ENCODE data around the gene UNC50.

The UNC50 gene

DNA sequence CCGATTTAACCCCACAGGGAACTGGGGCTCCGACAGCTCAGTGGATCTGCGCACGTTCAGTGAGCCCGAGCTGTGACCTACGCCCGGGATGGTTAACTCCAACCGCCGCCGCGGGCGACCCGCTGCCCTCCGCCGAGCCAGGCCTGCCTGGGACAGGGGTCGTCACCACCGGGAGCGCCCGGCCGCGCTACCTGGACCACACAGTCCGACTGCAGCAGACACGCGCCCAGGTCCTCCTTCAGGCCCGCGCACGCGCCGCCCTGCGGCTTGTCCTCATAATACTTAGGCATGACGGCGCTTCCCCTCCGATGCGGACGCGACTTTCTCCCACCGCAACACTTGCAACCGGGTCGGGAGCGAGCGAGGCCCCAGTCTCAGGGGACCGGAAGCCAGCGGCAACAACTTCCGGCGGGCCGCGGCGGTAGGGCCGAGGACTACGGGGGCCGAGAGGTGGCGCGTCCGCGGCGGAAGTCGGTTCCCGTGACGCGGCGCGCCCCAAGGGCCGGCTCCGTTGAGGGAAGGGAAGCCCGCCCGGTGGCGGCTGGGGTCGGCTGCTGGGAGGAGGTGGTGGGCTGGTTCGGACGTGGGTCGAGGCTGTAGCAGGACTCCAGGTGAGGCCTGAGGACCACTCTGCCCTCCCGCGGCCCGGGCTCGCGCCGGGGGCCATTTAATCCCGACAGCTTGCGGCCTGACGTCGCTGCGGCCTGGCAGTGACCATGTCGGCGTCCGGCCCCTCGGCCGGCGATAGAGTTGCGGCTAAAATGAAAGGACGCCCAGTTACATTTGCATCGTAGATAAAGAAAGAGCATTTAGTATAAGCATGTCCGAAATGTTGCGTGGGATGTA lies at the start of gene UNC50, which contains the start of gene COA5:
Gene UNC50 (plus strand): TSS at position 474 of the 846 bp plus-strand sequence. CDS start 1,171 bp downstream, outside the sequence.
Gene COA5 (minus strand): TSS at position 397 of the 846 bp plus-strand sequence. CDS start 107 bp downstream, at position 290.
- DNase-seq (ENCODE audit: low spot score), result peak; percentile 90

- no peak for DNase-seq (ENCODE audit: low spot score)
Observed at GRCh38 chr2:98558852-98559530, 49.4 kb upstream of the UNC50 start.

GRCh38 chr2:98559581-98559980 lies 48.8 kb upstream of the UNC50 start:
- DNase-seq (ENCODE audit: low spot score), result peak; percentile 17

- DNase-seq (ENCODE audit: low spot score), result no peak
Observed at GRCh38 chr2:98560256-98560771, 48.1 kb upstream of the UNC50 start.

DNA sequence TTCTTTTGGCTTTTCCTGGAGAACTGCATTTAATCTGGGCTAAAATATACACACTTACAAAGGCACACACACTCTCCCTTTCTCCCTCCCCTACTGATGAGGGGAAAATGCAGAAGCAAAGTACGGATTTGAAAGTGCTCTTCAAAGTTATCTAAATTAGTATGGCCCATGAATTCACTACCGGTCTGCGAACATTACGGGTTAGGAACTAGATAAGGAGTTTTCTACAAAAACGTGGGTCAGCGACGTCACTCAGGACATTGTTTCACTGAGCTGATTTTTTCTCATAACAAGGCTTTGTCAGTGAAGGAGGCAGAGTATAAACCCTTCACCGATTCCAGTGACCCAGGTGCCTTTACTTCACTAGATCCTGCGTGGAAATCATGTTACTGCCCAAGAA lies 47.4 kb upstream of the UNC50 start:
- no peak for DNase-seq (ENCODE audit: low spot score)

DNA sequence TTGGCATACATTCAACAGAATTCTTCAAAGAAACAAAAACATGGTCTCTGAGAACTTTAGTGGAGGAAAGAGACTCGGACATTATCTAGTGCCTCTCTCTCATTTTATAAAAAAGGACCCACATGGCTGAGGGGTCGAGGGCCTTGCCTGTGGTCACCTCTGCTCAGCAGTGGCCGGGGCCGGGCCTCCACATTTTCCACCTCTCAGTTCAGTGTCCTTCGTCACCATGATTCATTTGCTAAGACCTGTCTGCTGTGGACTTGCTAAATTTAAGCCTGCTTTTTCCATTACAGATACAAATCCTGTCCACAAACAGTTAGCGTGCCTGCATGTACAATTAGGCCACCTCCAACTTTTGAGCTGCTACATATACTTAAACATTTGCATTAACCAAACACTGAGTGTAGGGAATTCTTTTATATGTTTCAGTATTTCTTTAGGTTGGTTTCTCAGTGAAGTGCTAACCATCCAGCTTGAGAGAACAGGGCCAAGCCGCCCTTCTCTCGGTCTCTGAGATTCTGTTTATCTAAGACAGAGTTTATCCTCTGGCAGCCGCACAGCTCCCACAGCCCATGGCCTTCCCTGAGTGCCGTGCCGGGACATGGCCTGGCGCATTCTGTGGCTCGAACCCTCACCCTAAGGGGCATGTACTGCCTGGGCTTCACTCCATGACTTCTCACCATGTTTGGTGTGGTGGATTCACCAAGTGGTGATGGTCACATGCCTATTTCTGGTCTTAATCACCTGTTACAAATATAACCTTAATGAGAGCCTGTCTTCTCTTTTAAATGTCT lies 46.3 kb upstream of the UNC50 start:
- DNase-seq (ENCODE audit: low spot score), result no peak

DNA sequence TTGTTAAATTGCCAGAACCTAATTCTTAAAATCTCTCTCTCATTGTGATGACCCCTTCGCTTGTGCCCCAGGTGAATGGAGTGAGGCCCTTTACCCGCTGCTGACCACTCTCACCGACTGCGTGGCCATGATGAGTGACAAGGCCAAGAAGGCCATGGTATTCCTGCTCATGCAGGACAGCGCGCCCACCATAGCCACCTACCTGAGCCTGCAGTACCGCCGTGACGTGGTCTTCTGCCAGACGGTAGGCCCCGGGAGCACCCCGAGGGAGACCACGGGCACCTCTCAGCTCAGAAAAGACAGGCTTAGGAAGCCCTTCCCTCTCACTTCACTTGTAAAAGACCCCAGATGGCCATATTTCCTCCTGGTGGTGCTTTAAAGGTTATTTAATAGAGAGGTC lies 45.0 kb upstream of the UNC50 start:
- no peak for DNase-seq (ENCODE audit: low spot score)

- no peak for DNase-seq (ENCODE audit: low spot score)
Observed at GRCh38 chr2:98564541-98565132, 43.8 kb upstream of the UNC50 start.

DNA sequence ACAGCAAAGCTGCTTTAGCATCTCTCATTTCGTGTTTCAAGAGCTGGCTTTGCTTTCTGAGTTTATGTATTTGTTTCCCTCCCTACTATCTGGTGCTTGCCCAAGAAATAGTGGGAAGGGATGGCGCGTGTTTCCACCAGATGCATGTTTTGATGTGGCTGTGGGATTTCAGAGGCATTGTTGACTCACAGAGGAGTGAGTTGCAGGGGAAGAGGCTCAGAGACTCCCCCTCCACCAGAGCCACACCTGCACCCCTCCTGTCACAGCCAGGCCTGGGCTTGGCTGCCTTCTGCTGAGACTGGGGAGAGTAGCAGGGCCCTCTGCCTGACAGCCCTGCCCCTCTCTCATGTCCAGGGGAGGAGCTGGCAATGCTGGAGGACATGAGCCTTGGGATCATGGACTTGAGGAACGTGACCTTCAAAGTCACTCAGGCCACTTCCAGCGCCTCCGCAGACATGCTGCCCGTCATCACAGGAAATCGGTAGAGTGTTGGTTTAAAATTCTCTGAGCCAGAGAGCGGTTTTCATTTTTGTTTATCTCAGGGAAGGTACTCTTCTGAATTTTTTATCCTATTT lies 43.0 kb upstream of the UNC50 start:
- DNase-seq (ENCODE audit: low spot score), result no peak

DNA sequence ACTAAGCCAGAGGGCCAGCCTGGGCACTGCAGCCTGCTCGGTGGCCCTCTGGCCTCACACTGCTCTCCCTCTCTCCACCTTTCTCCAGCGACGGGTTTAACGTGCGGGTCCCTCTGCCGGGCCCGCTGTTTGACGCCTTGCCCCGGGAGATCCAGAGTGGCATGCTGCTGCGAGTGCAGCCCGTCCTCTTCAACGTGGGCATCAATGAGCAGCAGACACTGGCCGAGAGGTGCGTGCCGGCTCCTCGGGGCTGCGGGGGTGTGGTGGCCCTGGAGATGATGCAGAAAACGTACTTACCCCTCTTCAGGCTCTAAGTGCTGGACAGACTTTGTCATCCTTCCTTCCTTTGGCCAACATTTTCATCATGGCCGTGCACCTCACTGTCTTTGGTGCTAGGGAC lies 42.4 kb upstream of the UNC50 start:
- no peak for DNase-seq (ENCODE audit: low spot score)

DNA sequence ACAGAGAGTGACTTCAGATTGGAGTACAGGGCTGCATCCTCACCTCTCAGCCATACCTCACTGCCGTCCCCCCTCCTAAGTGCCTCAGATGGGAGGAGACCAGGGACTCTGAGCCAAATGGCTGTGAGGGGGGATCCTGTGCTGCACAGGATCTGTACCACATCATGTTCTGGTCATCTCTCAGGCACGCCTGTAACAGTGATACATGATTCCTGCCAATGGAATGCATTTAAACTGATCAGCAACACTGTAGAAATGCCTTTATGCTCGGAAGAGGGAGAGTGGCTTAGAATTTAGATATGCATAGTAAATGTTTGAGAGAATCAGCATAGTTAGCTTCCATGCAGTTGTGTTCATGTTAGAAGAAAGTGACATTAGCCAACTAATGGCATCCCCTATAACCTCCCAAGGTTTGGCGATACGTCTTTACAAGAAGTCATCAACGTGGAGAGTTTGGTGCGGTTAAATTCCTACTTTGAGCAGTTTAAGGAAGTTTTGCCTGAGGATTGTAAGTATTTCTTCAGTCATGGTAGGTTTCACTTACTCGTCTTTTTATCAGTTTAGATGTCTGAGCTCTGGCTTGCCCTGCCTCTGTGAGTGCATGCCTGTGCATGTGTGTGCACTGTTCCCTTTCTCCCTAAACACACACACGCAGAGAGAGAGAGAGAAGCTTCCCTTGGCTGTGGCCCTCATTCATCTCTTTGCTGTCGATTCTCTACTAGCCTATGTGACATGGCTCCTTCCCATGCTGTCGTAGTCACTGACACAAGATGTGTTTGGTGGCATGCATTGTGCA lies 40.0 kb upstream of the UNC50 start:
- no peak for DNase-seq (ENCODE audit: low spot score)

DNA sequence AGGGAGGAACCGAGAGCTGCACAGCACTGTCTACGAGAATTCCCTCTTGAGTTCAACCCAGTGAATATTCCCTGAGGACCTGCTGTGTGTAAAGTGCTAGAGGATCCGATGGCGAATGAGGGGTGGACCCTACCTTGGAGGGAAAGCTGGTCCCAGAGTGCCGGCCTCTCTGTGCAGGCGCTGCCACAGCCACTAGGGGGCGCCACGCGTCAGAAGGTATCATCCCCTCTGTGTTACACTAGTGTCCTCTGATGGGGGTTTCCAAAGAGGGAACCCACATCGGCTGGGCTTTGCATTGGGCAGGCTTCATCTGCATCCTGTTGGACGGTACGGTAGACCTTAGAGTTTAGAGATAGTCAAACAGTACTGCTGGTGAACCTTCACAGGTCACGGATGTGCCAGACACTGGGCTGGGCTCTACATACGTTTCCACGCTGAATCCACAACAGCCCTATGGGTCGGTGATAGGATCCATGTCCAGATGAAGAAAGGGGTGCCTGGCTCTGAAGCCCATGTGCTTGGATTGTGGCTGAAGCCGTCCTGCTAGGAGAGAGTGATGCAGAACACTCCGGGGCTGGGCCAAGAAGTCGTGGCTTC lies 39.1 kb upstream of the UNC50 start:
- peak; percentile 61 for DNase-seq (ENCODE audit: low spot score)

- no peak for DNase-seq (ENCODE audit: low spot score)
Observed at GRCh38 chr2:98569915-98570314, 38.5 kb upstream of the UNC50 start.

GRCh38 chr2:98570356-98570755 lies 38.0 kb upstream of the UNC50 start:
- DNase-seq (ENCODE audit: low spot score), result no peak

DNA sequence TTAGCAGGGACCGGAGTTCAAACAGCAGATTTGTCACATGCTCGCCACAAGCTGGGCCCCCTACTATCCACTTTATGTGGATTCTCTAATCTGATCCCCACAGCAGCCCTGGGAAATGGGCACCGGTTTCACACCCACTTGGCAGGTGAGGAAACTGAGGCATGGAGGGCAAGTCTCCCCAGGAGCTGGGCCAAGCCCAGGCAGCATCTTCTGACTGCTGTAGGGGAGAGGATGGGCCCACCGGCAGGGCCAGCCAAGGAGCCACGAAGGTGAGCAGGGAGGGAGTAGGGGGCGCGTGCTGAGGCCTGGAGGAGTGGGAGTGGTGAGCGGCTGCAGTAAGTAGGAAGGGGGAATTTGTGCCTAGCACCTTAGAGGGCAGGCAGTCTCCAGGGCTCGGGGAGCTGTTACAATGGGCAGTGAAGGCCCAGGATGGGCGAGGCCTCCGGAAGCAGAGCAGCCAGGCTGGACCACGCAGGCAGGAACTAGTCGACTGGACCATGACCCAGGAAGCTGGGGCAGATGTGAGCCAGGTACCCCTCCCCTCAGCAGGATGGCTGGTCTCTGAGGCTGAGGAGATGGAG lies 37.2 kb upstream of the UNC50 start:
- no peak for DNase-seq (ENCODE audit: low spot score)

DNA sequence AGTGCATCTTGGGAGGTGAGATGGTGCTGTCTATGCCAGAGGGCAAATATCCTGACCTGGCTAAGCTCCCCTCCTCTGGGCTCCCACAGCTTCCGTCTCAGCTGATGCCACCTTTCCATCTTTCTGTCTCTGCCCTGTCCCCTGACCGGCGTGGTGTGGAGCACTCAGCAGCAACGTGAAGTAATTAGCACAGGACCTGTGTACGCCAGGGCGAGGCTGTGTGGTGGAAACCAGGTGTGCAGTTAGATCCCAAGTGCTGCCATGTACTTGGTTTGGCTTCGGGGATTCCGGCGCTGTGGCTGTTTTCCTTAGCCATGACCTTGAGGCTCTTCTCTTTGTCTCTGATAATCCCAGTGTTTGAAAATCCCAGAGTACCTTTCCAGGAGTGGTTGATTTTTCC lies 36.6 kb upstream of the UNC50 start:
- DNase-seq (ENCODE audit: low spot score), result no peak

GRCh38 chr2:98572211-98572610 lies 36.2 kb upstream of the UNC50 start:
- DNase-seq (ENCODE audit: low spot score), result no peak

- no peak for DNase-seq (ENCODE audit: low spot score)
Observed at GRCh38 chr2:98572676-98573075, 35.7 kb upstream of the UNC50 start.

DNA sequence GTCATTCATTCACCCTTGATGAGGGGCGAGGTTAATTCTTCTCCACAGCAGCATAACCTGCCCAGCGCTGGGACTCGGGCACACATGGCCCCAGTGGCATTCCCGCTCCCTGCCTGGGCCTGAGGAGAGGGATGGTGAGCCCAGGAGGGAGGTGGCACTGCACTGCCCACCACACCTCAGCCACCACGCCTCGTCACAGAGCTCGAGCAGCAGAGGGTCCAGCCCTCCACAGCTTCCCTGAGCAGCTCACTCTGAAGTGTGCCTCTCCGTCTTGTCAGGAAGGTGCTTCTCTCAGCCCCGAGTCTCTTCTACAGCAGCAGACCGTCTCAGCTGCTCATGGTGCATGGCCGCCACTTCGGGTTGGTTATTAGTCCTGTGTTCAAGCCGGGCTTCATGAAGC lies 35.0 kb upstream of the UNC50 start:
- no peak for DNase-seq (ENCODE audit: low spot score)
